Kidney tubule cell (primary cell): ENCODE measurements around the gene CR1L.
"Not testable (repeated sequence)": the region's sequence is repeated elsewhere in the genome, so short reads cannot be mapped to it uniquely, and the experiment has no call there.

Source experiments
- DNase-seq: peaks from one replicate; pipeline ENCODE4 v3.0.0-alpha.2; 2018; ENCODE audit warnings: low spot score

CR1L gene

GRCh38 chr1:207646171-207646570, 1.2 kb downstream of the CR1L start:
- no peak for DNase-seq

DNA sequence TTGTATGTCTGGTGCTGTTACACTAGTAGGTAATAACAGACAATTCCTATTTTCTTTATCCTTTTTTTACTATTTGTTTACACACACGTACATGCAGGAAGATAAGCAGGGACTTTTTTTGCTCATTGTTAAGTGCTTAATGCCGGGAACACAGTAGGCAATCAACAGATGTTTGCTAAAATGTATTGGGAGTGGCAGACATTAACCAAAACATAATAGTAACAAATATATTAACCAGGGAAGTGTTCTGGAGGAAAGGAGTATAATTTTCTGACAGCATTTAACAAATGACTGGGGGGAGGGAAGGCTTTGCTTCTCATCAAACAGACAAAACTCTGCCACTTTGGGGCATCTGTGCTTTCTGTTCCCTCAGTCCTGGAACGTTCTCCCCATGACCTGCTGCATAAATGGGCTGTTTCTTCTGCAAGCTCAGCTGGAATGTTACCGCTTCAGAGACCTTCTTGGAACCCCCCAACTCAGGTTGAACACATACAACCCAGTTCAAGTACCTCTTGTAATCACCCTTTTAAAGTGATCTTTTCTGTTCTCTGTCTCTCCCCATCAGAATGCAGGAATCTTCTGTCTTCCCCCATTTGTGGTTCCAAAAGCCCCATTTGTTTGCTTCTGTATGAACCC, 2.1 kb downstream of the CR1L start:
- no peak for DNase-seq

GRCh38 chr1:207647671-207648333, 2.9 kb downstream of the CR1L start:
- no peak for DNase-seq

GRCh38 chr1:207648334-207649209, 3.6 kb downstream of the CR1L start:
- DNase-seq: peak; percentile 44

- DNase-seq: no peak
Measured at GRCh38 chr1:207649210-207649753, 4.3 kb downstream of the CR1L start.

GRCh38 chr1:207649865-207650580, 5.1 kb downstream of the CR1L start:
- DNase-seq: peak; percentile 10

- DNase-seq: no peak
Measured at GRCh38 chr1:207651583-207651982, 6.7 kb downstream of the CR1L start.

DNA sequence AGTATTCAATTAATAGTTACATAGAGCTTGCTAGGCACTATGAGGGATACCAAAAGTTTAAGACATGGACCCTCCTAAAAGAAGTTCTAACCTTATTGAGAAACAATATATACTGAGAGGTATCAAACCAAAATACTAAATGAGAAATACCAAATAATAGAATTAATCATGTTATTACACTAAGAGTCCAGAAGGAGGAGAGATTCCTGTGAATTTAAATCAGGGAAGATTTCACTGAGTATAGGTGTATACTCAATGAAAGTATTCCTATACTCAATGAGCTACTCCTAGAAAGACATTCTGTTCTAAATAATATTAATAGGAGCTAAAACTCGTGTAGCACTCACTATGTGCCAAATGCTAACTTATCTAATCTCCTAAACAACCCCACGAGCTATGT, 9.4 kb downstream of the CR1L start:
- DNase-seq: no peak

DNA sequence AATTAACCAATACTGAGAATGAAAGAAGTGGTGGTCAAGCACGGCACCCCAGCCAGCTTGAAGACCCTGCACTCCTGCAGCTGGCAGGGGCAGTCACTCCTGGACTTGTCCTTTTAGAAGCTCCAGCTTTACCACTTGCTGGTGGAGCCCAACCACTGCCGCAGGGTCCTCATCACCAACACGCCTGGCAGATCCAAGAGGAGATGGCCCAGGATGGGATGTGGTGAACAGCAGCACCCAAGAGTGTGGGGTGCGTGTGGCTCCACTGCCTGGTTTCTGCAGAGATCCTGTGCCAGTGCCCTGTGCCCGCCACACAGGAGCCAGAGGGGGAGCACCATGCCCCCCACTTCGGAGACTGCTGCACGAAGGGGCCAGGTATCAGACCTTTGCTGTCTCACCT, 13.5 kb downstream of the CR1L start:
- no peak for DNase-seq

- no peak for DNase-seq
Measured at GRCh38 chr1:207658904-207659485, 14.1 kb downstream of the CR1L start.

- DNase-seq: peak; percentile 12
Measured at GRCh38 chr1:207659545-207660153, 14.7 kb downstream of the CR1L start.

GRCh38 chr1:207661420-207661819, 16.5 kb downstream of the CR1L start:
- DNase-seq: not testable (repeated sequence)

DNA sequence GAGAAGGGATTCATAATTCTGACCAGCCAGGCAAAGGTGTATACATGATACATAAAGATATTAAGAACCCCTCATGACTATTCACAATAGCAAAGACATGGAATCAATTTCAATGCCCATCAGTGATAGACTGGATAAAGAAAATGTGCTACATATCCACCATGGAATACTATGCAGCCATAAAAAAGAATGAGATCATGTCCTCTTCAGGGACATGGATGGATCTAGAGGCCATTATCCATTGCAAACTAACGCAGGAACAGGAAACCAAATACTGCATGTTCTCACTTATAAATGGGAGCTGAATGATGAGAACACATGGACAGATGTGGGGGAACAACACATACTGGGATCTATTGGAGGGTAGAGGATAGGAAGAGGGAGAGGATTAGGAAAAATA, 21.4 kb downstream of the CR1L start:
- no peak for DNase-seq

DNA sequence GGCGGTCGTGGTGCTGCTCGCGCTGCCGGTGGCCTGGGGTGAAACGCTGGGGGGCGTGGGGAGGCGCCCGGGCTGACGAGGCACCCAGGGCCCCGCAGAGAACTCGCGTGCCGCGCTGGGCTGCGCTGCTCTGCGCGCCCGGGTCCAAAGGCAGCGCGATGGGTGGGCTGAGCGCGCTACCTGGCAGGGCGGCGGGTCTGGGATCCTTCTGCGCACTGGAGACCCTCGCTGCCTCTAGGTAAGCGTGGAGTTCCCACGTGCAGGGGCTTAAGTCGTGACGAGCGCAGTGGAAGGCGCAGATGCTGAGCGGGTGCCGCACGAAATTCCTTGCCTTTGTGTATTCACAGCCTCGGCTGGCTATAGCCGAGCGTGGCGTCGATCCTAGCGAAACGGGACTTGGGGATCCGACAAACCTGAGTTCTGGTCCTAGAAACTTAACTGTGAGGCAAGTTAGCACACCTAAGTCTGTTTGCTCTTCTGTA, 24.6 kb downstream of the CR1L start:
- no peak for DNase-seq

- no peak for DNase-seq
Measured at GRCh38 chr1:207670192-207670591, 25.3 kb downstream of the CR1L start.

GRCh38 chr1:207670997-207671396, 26.1 kb downstream of the CR1L start:
- DNase-seq: peak; percentile 70

- DNase-seq: peak; percentile 70
Measured at GRCh38 chr1:207672522-207673130, 27.7 kb downstream of the CR1L start.

DNA sequence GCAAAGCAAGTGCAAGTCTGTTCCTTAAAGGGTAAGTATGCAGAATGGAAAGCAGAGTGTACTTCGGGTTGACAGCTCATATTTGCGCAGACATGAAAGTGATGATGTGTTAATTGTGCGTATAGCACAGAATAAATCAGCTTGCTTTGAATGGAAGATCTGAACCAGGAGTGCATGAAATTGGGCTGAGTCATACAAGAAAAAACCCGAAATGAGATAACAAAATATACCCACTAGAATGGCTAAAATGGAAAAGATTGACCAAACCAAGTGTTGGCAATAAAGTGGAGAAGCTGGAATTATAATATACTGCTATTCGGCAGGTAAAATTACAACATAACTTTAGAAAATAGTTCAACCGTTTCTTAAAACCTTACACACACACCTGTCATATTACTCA, 28.5 kb downstream of the CR1L start:
- no peak for DNase-seq

DNA sequence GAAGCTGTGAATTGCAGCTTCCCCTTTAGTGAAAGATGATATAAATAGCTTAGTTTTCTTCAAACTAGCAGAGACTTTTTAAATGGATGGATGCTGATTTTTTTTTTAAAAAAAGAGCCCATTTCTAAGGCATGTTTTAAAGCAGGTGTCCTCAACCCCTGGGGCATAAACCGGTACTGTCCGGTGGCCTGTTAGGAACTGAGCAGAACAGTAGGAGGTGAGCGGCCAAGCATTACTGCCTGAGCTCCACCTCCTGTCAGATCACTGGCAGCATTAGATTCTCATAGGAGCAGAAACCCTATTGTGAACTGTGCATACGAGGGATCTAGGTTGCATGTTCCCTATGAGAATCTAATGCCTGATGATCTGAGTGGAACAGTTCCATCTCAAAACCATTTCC, 31.2 kb downstream of the CR1L start:
- DNase-seq: peak; percentile 11

- DNase-seq: peak; percentile 43
Measured at GRCh38 chr1:207680590-207681388, 35.9 kb downstream of the CR1L start.
